GM18505 (cell line): ENCODE measurements around the gene IGSF21.
"Not testable (repeated sequence)": the region's sequence is repeated elsewhere in the genome, so short reads cannot be mapped to it uniquely, and the experiment has no call there.

Source experiments
- ATAC-seq: cut with Tn5 transposase; IDR thresholded peaks from one replicate; pipeline ENCODE4 v1.9.1; 2021; ENCODE audit not compliant: unreplicated experiment
- POLR2A ChIP-seq: IDR thresholded peaks from 4 replicates; pipeline ENCODE4 v1.6.1; 2011; ENCODE audit warnings: borderline replicate concordance; ENCODE audit not compliant: insufficient read depth, insufficient read length; ENCODE audit errors: extremely low read depth

Gene IGSF21

DNA sequence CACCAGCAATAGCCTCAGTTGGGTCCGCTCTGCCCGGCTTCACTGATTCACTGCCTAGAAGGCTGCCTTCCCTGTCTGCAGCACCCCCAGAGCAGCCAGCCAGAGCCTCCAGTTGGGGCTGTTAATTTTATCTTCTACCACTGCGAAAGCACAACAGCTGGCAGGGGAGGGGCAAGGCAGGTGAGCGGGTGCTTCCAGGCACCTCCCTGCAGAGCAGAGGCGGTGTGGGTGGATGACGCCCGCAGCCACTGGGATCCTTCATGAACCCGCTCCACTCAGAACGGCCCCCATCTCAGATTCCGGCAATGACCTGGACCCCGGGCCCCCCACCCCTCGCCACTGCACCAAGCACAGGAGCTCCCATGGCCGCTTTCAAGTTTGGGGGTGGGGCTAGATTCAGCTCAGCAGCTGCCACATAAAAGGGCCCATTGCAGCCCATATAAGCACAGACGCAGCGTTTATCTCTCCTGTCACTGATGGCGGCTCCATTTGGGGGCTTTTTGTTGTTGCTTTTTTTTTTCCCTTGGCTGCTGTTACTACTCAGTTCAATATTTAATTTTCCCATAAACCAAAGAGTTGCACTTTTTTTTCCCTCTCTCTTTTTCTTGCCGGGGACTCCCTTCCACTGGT is 245.2 kb downstream of the IGSF21 start:
- no peak for TF ChIP-seq POLR2A
- no peak for ATAC-seq

GRCh38 chr1:18353528-18353927 is 245.9 kb downstream of the IGSF21 start:
- no peak for TF ChIP-seq POLR2A
- no peak for ATAC-seq

DNA sequence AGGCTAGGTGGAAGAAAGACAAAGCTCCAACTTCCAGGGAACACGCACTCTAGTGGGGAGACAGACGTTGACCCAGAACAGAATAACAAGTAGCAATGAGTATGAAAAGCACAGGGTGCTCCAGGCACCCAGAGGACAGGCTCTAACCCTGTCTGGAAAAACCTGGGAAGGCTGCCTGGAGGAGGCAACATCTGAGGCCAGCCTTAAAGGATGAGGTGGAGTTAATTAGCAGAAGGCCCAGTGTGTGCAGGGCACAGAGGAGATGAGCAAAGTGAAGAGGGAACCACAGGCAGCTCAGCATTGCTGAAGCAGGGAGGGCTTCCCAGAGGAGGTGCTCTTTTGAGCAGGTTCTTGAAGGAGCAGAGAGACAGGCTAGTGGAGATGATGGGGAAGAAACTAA is 246.4 kb downstream of the IGSF21 start:
- TF ChIP-seq POLR2A = no peak
- no peak for ATAC-seq

DNA sequence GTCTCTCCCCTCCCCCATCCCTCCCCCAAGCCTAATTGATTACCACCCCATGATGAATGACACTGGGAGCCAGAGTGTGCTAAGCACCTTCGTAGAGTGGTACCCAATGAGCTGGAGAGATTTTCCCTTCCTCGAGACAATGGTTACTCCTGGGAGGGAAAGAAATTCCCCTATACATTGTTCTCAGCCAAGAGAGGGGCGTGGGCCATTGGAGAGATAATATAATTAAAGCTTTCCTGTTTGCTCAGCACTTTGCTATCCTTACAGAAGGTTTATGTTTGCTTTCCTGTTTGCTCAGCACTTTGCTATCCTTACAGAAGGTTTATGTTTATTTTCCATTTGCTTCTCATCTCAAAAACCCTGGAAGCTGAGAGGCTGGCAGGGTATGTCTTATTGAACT is 247.0 kb downstream of the IGSF21 start:
- no peak for ATAC-seq
- no peak for TF ChIP-seq POLR2A

- TF ChIP-seq POLR2A = no peak
- no peak for ATAC-seq
These were observed 250.1 kb downstream of the IGSF21 start for GRCh38 chr1:18357622-18358230.

GRCh38 chr1:18358600-18358999 is 251.0 kb downstream of the IGSF21 start:
- no peak for TF ChIP-seq POLR2A
- ATAC-seq = no peak

DNA sequence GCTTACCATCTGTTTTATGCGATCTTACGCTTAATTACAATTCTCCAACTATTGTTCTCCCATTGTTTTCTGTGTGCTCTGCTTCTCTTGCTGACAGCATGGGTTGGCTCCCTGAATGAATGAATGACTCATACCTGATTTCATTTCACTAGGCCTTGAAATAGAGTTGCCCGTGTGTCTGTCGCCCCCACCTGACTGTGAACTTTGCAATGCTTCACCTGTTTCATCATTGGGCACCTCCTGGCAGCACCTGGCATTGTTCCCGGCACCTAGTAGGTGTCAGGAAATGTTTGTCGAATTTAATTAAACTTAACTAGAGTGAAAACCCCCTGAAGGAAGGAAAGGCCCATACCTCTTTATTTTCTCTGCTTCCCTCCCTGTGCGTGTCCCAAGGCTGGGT is 252.7 kb downstream of the IGSF21 start:
- ATAC-seq = no peak
- no peak for TF ChIP-seq POLR2A

- no peak for ATAC-seq
- no peak for TF ChIP-seq POLR2A
These were observed 254.6 kb downstream of the IGSF21 start for GRCh38 chr1:18362150-18362549.

GRCh38 chr1:18363436-18363835 is 255.8 kb downstream of the IGSF21 start:
- no peak for ATAC-seq
- TF ChIP-seq POLR2A = no peak

GRCh38 chr1:18365099-18365705 is 257.6 kb downstream of the IGSF21 start:
- no peak for TF ChIP-seq POLR2A
- ATAC-seq = no peak

- ATAC-seq = not testable (repeated sequence)
These were observed 264.9 kb downstream of the IGSF21 start for GRCh38 chr1:18372505-18372904.

GRCh38 chr1:18373151-18373550 is 265.6 kb downstream of the IGSF21 start:
- ATAC-seq = no peak
- TF ChIP-seq POLR2A = no peak

- no peak for ATAC-seq
These were observed 266.4 kb downstream of the IGSF21 start for GRCh38 chr1:18373882-18374493.

DNA sequence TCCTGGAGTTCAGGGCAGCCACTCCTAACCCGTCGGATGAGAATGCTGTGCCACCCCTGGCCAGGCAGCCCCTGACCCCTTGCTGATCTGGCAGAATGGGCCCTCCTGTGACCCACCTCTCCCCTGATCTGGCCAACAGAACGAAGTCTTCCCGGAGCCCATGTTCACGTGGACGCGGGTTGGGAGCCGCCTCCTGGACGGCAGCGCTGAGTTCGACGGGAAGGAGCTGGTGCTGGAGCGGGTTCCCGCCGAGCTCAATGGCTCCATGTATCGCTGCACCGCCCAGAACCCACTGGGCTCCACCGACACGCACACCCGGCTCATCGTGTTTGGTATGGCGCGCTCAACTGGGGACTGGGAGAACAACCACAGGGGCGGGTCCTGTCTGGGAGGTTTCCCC is 269.1 kb downstream of the IGSF21 start:
- ATAC-seq = no peak
- TF ChIP-seq POLR2A = no peak

More at GRCh38 chr1:18373882-18374493, 266.4 kb downstream of the IGSF21 start:
- TF ChIP-seq POLR2A = no peak

GRCh38 chr1:18380288-18380687 is 272.7 kb downstream of the IGSF21 start:
- TF ChIP-seq POLR2A = no peak
- ATAC-seq = no peak

DNA sequence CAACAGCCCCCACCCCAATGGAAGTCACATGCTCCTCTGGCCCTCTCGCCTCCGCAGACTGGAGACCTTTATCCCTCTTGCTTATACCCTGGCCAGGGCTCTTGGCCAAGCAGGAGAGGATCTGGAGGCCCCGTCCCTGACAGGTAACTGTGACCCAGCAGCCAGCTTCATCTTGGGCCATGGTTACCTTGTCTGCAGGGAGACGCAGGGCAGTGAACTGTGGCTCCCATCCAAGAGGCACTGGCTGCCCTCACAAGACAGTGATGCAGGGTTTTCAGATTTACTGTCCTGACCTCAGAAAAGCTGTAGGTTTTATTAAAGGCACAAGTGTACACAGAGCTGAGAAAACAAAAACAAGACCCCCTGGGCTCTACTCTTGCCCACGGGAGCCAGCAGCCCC is 276.5 kb downstream of the IGSF21 start:
- TF ChIP-seq POLR2A = no peak
- no peak for ATAC-seq
